ENCODE data around the gene PACS1.

DNA sequence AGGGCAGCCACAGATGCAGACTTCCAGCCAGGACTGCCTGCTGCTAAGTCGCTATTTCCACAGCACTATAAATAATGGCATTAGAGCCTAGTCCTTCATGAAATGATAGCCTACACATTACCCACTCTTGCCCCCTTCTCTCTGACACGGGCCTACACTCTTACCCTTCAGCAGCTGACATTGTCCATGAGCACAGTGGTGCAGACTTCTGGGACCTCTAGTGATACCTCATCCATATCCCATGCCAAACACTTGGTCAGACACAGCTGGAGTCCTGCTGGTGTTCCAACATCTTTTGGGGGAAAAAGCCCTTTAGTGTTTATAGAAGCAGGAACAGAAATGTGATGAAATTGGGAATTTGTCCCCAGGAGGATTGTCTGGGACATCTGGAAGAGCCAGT, 155.0 kb downstream of the PACS1 start:
- TF ChIP-seq CTCF (IDR thresholded peaks at IDR 0.05) (no peak), EZH2 (IDR thresholded peaks at IDR 0.05; ENCODE audit: borderline replicate concordance, insufficient read depth, low read depth, low read length, poor library complexity, severe bottlenecking) (no peak)
